Right lobe of liver (tissue), 6 donors: ENCODE data around the gene DPYD. TPM values are rescaled to one million over a fixed set of nuclear protein-coding genes. Genes with fewer than 3 reads are reported as not detected.

Experiments used
- ATAC-seq, 4 donors: fragments of 200-7000 bp; cut with Tn5 transposase; one replicate each; pipeline ENCODE4 v1.9.1; 2020; ENCODE audit warnings: mild to moderate bottlenecking in 4 of 4, moderate library complexity in 4 of 4
- DNase-seq, 3 donors: peaks; one replicate each; pipeline ENCODE4 v3.0.0-alpha.2; 2020
- H3K27ac ChIP-seq, 3 donors: fragments of 200-600 bp; one replicate each; pipeline ENCODE4 v1.8.0; 2022
- H3K27me3 ChIP-seq, 2 donors: fragments of 200-600 bp; one replicate each; pipeline ENCODE4 v1.8.0; 2022
- H3K36me3 ChIP-seq, 4 donors: fragments of 200-600 bp; sonication (generic) in 1 of 4; one replicate each; pipeline versions ENCODE4 v1.5.1 to v1.8.0; 2017 to 2022; ENCODE audit warnings: control low read depth in 1 of 4
- H3K4me1 ChIP-seq, 4 donors: fragments of 200-600 bp; sonication (generic) in 1 of 4; one replicate each; pipeline versions ENCODE4 v1.5.1 to v1.8.0; 2017 to 2022; ENCODE audit warnings: control low read depth in 1 of 4
- H3K4me3 ChIP-seq, 3 donors: fragments of 200-600 bp; one replicate each; pipeline ENCODE4 v1.8.0; 2022
- H3K9me3 ChIP-seq, 4 donors: fragments of 200-600 bp; sonication (generic) in 1 of 4; one replicate each; pipeline versions ENCODE4 v1.5.1 to v1.8.0; 2017 to 2022; ENCODE audit warnings: control low read depth in 1 of 4
- CTCF ChIP-seq, 4 donors: fragments of 200-600 bp in 3 of 4; fragments of 450-650 bp in 1 of 4; IDR thresholded peaks; one replicate each; pipeline versions ENCODE4 v1.5.1 to v1.8.0; 2016 to 2022; ENCODE audit warnings: antibody characterized with exemption in 4 of 4, mild to moderate bottlenecking in 2 of 4
- POLR2A ChIP-seq: fragments of 450-650 bp; IDR thresholded peaks from one replicate; pipeline ENCODE4 v1.6.1; 2017; ENCODE audit warnings: antibody characterized with exemption, mild to moderate bottlenecking
- WGBS: methylation state at CpG from one replicate; pipeline ENCODE4 v1.1.6; 2018; ENCODE audit warnings: low coverage, low lambda C conversion rate; ENCODE audit not compliant: insufficient coverage; ENCODE audit errors: missing lambda C conversion rate; 5-methylcytosine and 5-hydroxymethylcytosine counted together
- intact Hi-C, 2 donors: fragments of 100-400 bp; cut with DNase I; formaldehyde crosslinking; loops; one replicate each; pipeline versions ENCODE4 v1.11.2 to v1.14.1; 2022
- total RNA-seq, 6 experiments: library from RNA; depleted of rRNA in 2 of 6; stranded (reverse); fragments of >200 nt in 2 of 6; fragmentation: NEBNext Ultra II Directional in 3 of 6; extraction: Animal tissue kit (Norgen Biotek cat#: 25700) in 3 of 6; gene quantifications; one replicate each; pipeline versions ENCODE4 v1.1.0 to v1.2.4, GENCODE V29; 2016 to 2023
- donor health status: DM: no; HTN: yes; CAD: no.
- donor health status: DM: no; HTN: no; CAD: no.
- donor health status: DM: no; HTN: no; CAD: no.
- donor health status: DM: no; HTN: yes; CAD: no.
- donor health status: DM: no; HTN: yes; CAD: no.

The DPYD gene
- total RNA-seq, 6 experiments from 2014 or later = 25.2 to 74.4 (median 40.0) TPM

GRCh38 chr1:97163591-97164275 lies 757.1 kb downstream of the DPYD start:
- no peak for ATAC-seq
- Histone ChIP-seq H3K27me3 (no peaks in the 10 kb centered on the region), H3K27ac (no peak overlapping the region), H3K9me3 (no peaks in the 10 kb centered on the region), H3K4me3 (no peak overlapping the region), H3K4me1 (peaks cover 0 to 5% (median 0%) of the 10 kb centered on the region in 4 donors), H3K36me3 (no peaks in the 10 kb centered on the region)
- no peak for DNase-seq
- intact Hi-C loops = no loop called here
- TF ChIP-seq CTCF (IDR thresholded peaks at IDR 0.05) (no peak), POLR2A (no peak)
- WGBS = no CpG with 5 or more reads among the region's 1 CpG

DNA sequence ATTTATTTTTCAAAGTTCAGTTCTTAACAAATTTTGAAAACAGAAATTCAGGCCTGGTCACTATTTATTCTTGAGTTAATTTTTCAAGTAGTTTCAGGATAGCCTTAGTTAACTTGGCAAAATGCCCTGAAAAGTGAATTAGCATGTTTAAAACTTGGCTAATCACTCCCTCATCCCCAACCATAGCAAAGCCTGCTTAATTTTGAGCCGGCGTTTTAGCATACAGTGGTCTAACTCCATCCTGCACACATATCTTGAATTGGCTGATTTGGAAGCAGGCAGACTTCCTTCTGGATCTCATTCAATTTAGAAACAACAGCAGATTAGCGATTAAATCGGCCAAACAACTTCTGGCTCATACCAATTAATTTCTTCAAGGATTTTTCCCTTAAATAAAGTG lies 760.0 kb downstream of the DPYD start:
- intact Hi-C loops = no loop called here
- peak in 1 of 4 donors; percentile 46 for ATAC-seq

GRCh38 chr1:97159342-97159741 lies 761.5 kb downstream of the DPYD start:
- no peaks in the 10 kb centered on the region for H3K36me3 ChIP-seq
- H3K27ac ChIP-seq = no peak overlapping the region
- TF ChIP-seq POLR2A (no peak), CTCF (IDR thresholded peaks at IDR 0.05) (no peak)
- H3K4me3 ChIP-seq = no peak overlapping the region
- H3K4me1 ChIP-seq = peaks cover 0 to 5% (median 0%) of the 10 kb centered on the region in 4 donors
- no peaks in the 10 kb centered on the region for H3K27me3 ChIP-seq
- H3K9me3 ChIP-seq = no peaks in the 10 kb centered on the region
- intact Hi-C loops = no loop called here
- no peak for DNase-seq
- no peak for ATAC-seq

More for the DNA sequence above, 760.0 kb downstream of the DPYD start:
- TF ChIP-seq CTCF (IDR thresholded peaks at IDR 0.05) (no peak), POLR2A (no peak)
- Histone ChIP-seq H3K27ac (no peak overlapping the region), H3K4me3 (no peak overlapping the region), H3K27me3 (no peaks in the 10 kb centered on the region), H3K4me1 (peaks cover 0 to 5% (median 0%) of the 10 kb centered on the region in 4 donors), H3K9me3 (no peaks in the 10 kb centered on the region), H3K36me3 (no peaks in the 10 kb centered on the region)
- DNase-seq = no peak
- 41% methylated on average over 4 of the region's 4 CpGs for WGBS

- no peak for DNase-seq
- Histone ChIP-seq H3K4me1 (peaks cover 0 to 5% (median 0%) of the 10 kb centered on the region in 4 donors), H3K27ac (no peak overlapping the region), H3K27me3 (no peaks in the 10 kb centered on the region), H3K36me3 (no peaks in the 10 kb centered on the region), H3K9me3 (no peaks in the 10 kb centered on the region), H3K4me3 (no peak overlapping the region)
- TF ChIP-seq POLR2A (no peak), CTCF (IDR thresholded peaks at IDR 0.05) (no peak)
- ATAC-seq = no peak
- intact Hi-C loops = no loop called here
- WGBS = 50% methylated on average over 1 of the region's 1 CpG
Observed at GRCh38 chr1:97158691-97159096, 762.1 kb downstream of the DPYD start.

- TF ChIP-seq CTCF (IDR thresholded peaks at IDR 0.05) = no peak
- no peak for TF ChIP-seq POLR2A
- DNase-seq = no peak
- WGBS = 93% methylated on average over 1 of the region's 1 CpG
- no peaks in the 10 kb centered on the region for H3K27me3 ChIP-seq
- H3K9me3 ChIP-seq = no peaks in the 10 kb centered on the region
- H3K36me3 ChIP-seq = no peaks in the 10 kb centered on the region
- ATAC-seq = no peak
- intact Hi-C loops = no loop called here
- no peak overlapping the region for H3K4me3 ChIP-seq
- no peak overlapping the region for H3K27ac ChIP-seq
- H3K4me1 ChIP-seq = peaks cover 0 to 5% (median 0%) of the 10 kb centered on the region in 4 donors
Observed at GRCh38 chr1:97157991-97158390, 762.8 kb downstream of the DPYD start.
